Ishikawa (cell line): ENCODE data around the gene MOCS1.

Source experiments
- CEBPB ChIP-seq: IDR thresholded peaks from 2 replicates; pipeline ENCODE4 v1.6.1; 2012
- MAX ChIP-seq: IDR thresholded peaks from 2 replicates; pipeline ENCODE4 v1.6.1; 2012
- RAD21 ChIP-seq: IDR thresholded peaks from 2 replicates; pipeline ENCODE4 v1.6.1; 2012; ENCODE audit warnings: low read depth
- REST ChIP-seq: IDR thresholded peaks from 2 replicates; pipeline ENCODE4 v1.6.1; 2012; ENCODE audit warnings: low read depth, mild to moderate bottlenecking
- YY1 ChIP-seq: IDR thresholded peaks from 2 replicates; pipeline ENCODE4 v1.6.1; 2012; ENCODE audit warnings: low read depth

- TF ChIP-seq CEBPB = no peak
- TF ChIP-seq RAD21 = no peak
- no peak for TF ChIP-seq YY1
- no peak for TF ChIP-seq MAX
- TF ChIP-seq REST = no peak
Observed at GRCh38 chr6:39885691-39886090, 48.6 kb downstream of the MOCS1 start.
